Embryonic facial prominence (tissue), 1 donor: ENCODE data around the gene RNF144B.
"Not testable (repeated sequence)": the region's sequence is repeated elsewhere in the genome, so short reads cannot be mapped to it uniquely, and the experiment has no call there.

Experiments used
- DNase-seq: peaks from one replicate; pipeline ENCODE4 v3.0.0-alpha.2; 2016; ENCODE audit errors: extremely low spot score

RNF144B gene

DNA sequence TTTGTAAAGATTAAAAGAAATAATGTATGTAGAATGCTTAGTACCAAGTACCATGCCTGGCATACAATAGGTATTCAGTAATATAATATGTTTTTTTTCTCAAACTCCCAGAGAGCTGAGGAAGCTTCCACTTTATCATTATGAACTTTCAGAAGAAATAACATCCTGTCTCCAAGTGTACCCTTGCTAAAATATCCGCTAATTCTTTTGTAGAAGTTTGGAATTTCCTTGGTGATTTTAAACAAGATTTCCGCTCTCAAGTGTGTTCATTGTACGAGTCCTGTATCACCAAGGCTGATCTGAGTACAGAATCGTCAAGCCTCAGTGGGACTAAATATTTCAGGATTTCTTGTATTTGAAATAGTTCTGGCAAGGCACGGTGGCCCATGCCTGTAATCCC lies 16.1 kb upstream of the RNF144B start:
- DNase-seq = no peak

DNA sequence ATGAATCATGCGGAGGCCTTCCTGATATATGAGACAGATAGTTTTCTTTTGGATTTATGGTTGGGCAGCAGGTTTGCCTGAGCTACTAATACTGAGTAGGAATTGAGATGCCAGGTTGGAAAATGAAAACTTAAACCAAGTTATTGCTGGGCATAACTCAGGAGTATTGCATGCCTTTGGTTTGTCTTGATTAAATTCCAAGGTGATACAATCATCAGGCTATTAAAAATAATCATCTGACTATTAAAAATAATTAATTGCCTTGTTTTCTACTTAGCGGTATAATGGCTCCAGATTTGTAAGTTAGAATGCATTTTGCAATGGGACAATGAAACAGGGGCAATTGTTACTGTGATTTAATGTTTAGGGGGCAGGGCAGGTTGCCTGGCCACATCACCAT lies 15.5 kb upstream of the RNF144B start:
- DNase-seq = no peak

DNA sequence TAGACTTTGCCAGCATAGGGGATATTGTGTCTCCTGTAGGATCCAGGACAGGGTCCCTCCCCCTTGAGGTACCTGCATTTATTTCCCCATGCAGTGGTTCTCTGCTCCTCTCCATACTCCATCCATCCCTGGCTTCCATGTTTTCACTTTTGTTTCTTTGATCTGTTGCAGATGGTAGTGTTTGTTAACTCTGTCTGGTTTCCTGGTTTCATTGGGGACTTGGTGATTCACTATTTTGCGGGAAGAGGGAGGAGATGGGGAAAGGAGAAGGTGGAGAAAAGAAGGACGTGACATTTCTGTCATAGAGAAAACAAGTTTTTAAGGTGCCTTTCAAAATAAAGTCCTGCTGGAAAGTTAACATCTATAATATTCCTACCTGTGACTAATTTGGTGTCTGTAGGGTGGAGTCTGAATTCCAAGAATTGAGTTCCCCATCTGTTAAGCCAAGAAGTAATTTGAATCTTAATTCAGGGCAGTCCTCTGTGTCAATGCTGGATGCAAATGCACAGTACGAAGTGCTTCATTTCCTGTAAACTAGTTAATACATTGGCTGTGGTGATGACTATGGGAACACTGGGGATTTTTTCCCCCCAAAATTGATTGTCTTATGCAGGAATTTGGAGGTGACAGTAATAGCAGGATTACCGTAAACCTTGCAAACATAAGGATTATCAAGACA lies 6.9 kb upstream of the RNF144B start:
- DNase-seq = no peak

DNA sequence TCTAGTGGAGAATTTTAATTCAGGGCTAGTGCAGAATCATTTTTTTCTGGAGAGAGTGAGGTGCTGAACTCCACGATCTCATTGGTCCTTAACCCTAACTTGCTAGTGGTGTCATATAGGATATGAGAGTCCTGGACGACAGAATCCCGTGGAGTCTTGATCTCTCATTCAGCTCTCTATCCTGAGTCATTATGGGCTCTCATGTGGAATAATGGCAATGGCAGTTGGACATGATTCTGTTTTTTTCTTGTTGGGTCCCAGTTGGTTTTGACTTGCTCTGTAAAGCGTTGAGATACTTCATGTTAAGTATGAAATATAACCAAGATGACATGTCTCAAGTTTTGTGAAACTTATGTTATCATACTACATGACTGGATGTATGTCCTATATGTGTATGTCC lies 6.3 kb upstream of the RNF144B start:
- DNase-seq = no peak

DNA sequence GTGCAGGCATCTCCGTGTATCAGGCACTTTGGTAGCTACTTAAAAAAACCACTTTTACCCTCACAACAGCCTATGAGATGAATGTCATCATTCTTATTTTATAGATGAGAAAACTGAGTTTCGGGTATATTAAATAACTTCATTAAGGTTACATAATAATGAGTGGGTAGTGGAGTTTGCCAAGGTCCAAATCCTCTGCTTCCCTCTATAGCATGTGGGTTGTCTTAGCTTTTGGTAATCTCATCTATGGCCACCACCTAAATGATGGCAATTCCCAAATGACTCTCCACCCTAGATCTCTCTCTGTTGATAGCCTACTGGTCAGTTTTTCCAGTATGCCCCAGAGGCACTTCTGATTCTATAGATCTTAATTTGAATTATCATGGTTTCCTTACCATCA lies 3.7 kb upstream of the RNF144B start:
- no peak for DNase-seq

DNA sequence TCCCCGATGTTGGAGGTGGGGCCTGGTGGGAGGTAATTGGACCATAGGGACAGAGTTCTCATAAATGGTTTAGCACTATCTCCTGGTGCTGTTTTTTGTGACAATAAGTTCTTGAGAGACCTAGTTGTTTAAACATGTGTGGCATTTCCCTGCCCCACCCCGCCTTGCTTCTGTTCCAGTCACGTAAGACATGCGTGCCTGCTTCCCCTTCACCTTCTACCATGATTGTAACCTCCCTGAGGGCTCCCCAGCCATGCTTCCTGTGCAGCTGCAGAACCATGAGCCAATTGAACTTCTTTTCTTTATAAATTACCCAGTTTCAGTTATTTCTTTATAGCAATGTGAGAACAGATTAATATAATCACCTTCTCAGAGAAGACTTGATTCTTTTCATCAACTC lies 2.5 kb upstream of the RNF144B start:
- no peak for DNase-seq

DNA sequence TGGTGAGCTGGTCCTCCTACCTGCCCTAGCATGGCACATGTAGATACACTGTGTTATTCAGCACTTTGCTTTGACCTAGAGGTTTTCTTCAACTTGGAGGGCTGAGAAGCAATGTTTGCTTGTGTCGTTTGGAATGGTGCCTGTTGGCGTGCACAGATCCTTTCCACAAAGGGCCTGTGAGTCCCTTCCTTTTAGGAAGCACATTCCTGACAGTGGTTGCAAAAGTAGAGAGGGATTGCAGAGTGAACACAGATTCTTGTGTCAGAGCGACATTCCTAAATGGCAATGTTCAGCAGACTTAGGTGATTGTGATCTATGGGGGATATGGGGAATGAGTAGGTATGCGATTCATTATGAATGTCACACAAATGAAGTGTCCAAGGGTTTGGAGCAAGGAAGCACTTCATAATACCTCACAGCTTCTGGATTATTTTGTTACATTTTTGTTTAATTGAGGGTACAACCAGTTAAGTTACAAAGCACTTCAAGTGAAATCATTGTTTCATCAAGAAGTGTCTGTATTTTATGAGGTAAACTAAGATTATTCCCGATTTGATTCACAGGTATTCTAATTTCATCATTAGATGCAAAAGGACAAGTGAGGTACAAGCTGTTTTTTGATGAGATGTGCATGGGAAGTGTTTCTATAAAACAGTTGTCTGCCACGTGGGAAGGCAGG lies 713 bp upstream of the RNF144B start:
- no peak for DNase-seq

DNA sequence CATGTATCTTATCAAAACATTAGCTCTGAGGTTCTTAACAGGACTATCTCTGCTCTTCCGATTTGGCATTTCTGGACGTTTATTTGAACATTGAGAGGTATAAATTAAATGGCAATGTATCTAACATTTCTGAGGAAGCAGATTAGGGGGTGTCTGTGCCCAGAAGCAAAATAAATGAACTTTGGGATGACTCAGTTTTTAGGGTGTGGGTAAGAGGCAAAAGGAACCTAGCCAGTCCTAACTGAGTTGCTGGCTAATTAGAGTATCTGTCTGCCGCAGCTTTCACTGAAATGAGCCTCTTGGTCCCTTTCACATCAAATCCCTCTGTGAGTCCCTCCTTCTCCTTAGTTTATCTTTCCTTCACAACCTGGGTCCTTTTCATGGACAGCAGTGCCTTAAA lies 1.1 kb downstream of the RNF144B start:
- DNase-seq = no peak

DNA sequence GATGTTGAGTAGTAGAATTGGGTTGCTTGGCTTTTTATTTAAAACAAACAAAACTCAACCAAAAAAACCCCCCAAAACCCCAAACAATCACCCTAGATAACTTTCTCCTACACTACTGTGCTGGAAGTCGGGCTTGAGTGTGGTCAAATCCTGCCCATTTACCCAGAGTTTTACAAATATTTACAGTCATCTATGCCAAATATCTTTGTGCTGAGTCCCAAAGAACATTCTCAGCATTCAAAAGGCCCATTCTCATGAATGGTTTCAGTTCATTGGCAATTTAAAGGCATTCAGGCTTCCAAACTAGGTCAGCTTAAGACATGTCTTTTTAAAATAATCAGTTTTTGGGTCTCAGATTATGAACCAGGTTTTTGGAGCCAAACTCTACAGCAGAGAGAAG lies 1.8 kb downstream of the RNF144B start:
- no peak for DNase-seq

DNA sequence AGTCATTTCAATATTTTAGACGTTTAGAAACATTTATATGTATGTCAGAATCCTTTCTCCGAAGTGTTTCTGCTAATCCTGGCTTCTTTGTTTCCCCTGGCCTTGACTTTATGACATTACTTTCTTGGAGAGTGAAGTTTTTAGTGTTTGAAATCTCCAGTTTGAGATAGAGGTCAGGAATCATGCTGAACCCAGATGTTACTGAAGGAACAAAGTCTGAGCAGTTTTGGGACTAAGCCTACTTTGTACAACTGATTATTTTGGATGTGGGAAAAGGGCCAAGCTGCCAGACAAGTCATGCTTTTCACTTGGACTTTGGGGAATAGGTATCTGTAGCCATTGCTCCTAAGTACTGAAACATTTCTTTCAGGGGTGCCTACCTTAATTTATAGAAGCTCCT lies 2.3 kb downstream of the RNF144B start:
- DNase-seq = no peak

DNA sequence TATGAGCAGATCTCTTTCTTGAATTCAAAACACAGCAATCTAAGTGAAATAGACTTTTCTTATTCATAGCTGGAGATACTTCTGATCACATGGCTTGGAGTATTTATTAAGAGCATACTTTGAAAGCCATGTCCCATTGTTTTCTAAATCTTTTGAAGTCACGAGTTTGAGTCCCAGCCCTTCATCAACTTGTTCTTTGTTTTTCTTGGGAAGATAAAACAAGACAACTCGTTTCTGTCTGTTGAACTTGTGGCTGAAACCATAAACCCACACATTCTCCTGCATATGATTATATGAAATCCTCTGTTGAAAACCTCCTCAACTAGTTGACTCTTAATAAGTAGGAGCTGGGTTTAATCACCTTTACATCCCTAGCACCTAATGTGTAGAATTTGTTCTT lies 3.3 kb downstream of the RNF144B start:
- DNase-seq = no peak

DNA sequence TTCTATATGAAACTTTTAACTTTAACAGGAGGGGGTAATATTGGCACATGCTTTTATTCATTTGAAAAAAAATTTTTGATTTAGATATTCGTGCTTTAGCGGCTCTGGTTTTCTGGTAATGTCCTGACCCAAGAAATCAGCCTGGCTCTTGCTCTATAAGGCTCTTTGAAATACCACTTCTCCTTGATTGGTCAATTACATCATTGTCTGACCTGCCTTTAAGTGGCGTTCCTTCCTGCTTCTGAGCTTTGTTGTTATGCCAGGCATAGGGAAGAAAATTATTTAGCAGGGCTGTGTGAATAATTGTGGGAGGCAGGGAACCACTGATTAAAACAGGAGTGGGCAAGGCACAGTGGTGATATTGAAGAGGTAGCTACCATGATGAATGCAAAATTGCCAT lies 3.9 kb downstream of the RNF144B start:
- DNase-seq = no peak

DNA sequence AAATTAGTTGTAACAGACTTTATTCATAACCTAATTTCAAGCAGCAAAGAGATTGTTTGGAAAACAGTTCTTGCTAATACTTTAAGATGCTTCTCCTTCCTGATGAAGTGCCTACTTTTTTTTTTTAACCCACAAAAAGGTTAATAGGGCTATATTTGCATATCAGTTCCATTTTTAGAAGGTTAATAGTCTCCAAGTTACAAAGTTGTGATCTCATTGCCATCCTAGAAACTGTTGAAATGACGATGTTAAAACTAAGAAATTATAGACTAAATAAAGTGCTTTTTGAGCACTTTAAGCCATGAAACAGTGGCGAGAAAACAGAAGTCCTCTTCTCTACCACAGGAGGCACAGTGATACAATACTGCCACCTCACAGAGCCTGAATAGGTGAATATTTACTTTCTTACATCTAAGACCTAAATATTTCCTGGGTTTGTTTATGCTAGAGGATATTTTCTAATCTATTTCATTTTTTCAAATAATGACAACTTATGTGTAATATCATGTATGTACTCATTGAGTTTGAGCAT lies 5.3 kb downstream of the RNF144B start:
- DNase-seq = no peak

DNA sequence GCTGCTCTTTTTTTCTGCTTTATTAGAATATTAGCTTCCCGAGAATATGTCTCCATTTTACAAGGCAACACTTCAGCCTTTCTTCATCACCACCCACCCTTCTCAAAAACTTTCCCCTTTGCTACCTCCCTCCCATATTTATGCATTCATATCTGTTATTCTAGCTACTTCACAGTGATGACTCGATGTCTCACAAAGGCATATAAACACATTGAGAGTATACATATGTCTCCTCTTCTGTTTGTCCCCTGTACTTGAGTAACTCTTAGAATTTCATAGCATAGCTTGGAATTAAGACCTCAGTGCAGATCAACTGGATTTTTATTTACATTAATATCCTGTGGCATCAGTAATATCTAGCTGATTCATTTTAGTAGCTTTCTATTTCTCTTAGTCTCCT lies 6.5 kb downstream of the RNF144B start:
- DNase-seq = no peak

DNA sequence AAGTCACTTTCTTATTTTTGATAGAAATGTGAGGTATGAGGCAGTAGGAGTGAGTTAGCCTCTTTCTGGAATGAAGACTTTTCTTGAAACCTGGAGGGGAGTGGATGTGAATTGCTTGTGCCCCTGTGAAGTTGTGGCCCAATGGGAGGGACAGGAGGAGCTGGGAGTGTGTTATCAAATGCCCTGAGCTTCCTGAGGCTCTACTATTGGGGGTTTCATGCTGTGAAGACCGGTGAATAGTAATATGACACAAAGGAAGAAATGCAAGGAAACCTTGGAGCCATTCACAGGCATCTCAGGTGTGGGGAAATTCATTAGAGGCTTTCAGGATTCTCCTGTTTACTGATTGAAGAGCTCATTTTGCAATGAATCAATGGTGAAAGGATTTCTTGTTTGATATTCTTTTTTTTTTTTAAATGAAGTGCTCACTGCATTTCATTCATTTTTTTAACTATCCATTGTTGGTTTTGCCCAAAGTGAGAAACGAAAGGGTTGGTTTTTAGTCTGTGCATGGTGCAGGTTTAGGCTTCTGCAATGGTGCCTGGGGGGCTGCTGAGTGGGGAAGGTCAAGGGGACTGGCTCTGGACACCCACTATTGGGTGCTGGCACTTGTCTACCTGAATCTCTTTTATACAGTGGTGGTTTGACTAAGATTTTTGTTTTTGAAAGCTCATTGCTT lies 8.2 kb downstream of the RNF144B start:
- no peak for DNase-seq

DNA sequence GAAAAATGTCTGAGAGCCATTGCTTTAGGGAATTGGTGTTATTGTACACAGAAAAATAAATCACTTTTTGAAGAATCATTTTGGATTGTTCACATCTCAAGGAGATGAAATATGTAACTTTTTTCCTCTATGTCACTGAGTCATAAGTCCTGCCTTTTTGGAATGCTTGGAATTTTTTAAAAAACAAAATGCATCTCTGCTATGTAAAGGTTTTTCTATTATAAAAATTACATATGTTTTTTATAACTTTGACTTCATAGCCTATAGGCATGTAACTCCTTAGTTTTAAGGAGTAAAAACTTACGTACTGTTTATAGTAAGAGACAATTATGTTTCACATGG lies 8.7 kb downstream of the RNF144B start:
- DNase-seq = no peak

DNA sequence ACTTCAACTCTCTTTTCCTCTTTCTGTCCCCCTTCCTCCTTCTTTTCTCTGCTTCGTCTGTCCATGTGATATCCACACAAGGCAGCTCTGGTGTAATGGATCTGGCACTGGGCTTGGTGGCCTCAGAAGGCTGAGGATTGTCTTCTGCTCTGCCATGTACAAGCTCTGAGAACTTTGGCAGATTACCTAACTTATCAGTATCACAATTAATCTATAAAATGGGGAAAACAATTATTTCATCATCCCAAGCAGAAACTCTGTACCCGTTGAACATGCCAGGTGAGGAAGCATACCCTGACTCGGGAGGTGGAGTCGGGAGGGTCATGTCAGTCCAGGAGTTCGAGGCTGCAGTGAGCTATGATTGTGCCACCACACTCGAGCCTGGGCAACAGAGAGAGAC lies 10.6 kb downstream of the RNF144B start:
- DNase-seq = no peak

DNA sequence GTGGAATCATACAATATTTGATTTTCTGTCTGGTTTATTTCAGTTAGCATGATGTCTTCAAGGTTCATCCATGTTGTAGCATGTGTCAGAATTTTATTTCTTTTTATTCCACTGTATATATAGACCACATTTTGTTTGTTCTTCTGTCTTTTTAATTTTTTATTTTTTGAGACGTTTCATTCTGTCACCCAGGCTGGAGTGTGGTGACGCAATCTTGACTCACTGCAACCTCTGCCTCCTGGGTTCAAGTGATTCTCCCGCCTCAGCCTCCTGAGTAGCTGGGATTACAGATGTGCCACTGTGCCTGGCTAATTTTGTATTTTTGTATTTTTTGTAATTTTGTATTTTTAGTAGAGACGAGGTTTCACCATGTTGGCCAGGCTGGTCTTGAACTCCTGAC lies 11.1 kb downstream of the RNF144B start:
- DNase-seq = not testable (repeated sequence)

DNA sequence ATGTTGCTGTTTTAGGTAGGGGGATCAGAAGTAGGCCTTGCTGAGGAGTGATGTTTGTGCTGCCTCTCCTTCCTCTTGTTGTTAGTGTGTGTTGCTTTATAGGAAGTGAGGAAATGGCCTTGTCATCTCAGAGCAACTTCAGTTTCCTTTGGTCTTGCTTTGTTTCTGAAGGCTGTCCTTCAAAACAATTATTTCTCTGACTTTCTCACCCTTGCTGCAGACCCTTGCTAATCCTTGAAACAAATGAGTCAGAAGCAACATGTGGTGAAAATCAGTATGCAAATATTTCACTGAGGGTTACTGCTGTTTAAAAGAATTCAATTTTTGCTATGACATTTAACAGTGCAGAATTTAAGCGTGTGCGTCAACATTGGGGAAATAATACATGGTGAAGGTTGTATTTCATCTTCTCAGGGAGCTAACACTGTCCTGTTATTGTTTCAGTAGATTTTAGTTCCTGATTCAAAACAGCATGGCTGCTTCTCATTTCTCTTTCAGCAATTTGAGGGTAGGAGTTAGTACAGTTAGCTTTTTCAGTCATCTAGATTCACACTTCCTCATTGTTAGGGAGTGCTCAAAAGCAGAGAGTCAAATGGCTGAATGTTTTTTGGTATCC lies 13.8 kb downstream of the RNF144B start:
- DNase-seq = no peak

DNA sequence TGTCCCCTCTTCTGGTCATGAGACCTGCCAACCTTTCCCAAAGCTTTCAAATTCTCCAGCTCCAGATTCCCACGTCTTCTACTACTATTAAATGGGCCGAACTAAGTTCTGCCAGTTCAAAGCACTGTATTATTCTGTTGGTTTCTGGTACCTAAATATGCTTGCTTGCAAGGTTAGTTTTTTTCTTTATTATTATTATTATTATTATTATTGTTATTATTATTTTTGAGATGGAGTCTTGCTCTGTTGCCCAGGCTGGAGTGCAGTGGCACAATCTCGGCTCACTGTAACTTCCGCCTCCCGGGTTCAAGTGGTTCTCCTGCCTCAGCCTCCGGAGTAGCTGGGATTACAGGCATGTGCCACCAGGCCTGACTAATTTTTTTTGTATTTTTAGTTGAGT lies 17.8 kb downstream of the RNF144B start:
- DNase-seq = not testable (repeated sequence)

DNA sequence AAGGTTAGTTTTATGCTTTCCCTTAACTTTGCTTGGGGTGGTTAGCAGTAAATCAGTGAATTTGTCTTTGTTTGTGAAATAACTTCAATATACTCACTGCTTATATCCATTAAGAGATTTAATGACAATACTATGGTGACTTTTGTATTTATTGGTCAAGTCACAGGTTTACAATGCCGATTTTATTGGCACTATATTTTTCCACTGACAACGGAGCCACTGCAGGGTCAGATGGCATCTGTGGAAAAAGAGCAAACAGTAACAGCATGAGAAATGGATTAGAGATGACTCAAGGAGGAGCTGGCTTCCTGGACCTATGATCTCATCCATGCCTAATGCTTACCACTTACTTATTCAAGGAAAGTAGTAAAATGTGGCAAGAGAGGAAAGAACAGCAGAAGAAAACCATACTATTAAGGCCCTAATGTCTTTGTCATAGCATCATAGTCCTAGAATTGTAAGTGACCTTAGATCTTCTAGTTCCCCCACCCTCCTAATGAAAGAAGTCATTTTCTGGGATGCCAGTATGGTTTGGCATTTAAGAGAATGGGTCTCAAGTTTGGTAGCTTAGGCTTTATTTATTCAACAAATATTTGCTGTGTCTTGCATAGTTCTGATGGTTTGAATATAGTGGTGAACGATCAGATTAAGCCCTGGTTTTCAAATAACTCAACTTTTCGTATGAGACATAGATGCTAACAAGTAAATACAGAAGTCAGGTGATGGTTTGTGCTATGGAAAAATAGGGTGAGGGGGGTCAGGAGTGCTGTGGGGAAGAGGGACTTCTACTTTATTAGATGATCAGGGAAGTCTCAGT lies 18.5 kb downstream of the RNF144B start:
- DNase-seq = no peak
